HG02610 (cell line): Measurements from ENCODE around the gene FBXW4.
"Not testable (repeated sequence)": the region's sequence is repeated elsewhere in the genome, so short reads cannot be mapped to it uniquely, and the experiment has no call there.

ENCODE experiments used
- ATAC-seq: cut with Tn5 transposase; IDR thresholded peaks from one replicate; pipeline ENCODE4 v1.9.1; 2021; ENCODE audit warnings: mild to moderate bottlenecking, moderate library complexity; ENCODE audit not compliant: unreplicated experiment

Gene FBXW4

GRCh38 chr10:101660256-101660655 is 34.7 kb downstream of the FBXW4 start:
- ATAC-seq, result no peak

- no peak for ATAC-seq
Observed at GRCh38 chr10:101658975-101659374, 36.0 kb downstream of the FBXW4 start.

GRCh38 chr10:101656890-101657289 is 38.1 kb downstream of the FBXW4 start:
- ATAC-seq, result no peak

GRCh38 chr10:101655570-101655969 is 39.4 kb downstream of the FBXW4 start:
- no peak for ATAC-seq

- no peak for ATAC-seq
Observed at GRCh38 chr10:101653536-101653935, 41.4 kb downstream of the FBXW4 start.

GRCh38 chr10:101651336-101651735 is 43.6 kb downstream of the FBXW4 start:
- ATAC-seq, result no peak

- no peak for ATAC-seq
Observed at GRCh38 chr10:101650863-101651262, 44.1 kb downstream of the FBXW4 start.

GRCh38 chr10:101649525-101650085 is 45.4 kb downstream of the FBXW4 start:
- ATAC-seq, result no peak

GRCh38 chr10:101647255-101647654 is 47.7 kb downstream of the FBXW4 start:
- no peak for ATAC-seq

GRCh38 chr10:101646364-101646763 is 48.6 kb downstream of the FBXW4 start:
- no peak for ATAC-seq

GRCh38 chr10:101645659-101646058 is 49.3 kb downstream of the FBXW4 start:
- ATAC-seq, result no peak

GRCh38 chr10:101644002-101644401 is 51.0 kb downstream of the FBXW4 start:
- no peak for ATAC-seq

- no peak for ATAC-seq
Observed at GRCh38 chr10:101643546-101643945, 51.4 kb downstream of the FBXW4 start.

- ATAC-seq, result no peak
Observed at GRCh38 chr10:101639141-101639900, 55.6 kb downstream of the FBXW4 start.

GRCh38 chr10:101633510-101633909 is 61.5 kb downstream of the FBXW4 start:
- not testable (repeated sequence) for ATAC-seq

GRCh38 chr10:101631821-101632475 is 63.0 kb downstream of the FBXW4 start:
- no peak for ATAC-seq

- no peak for ATAC-seq
Observed at GRCh38 chr10:101630633-101630920, 64.4 kb downstream of the FBXW4 start.

GRCh38 chr10:101629837-101630632 is 64.9 kb downstream of the FBXW4 start:
- no peak for ATAC-seq

GRCh38 chr10:101625821-101626412 is 69.1 kb downstream of the FBXW4 start:
- ATAC-seq, result no peak

GRCh38 chr10:101624526-101625102 is 70.4 kb downstream of the FBXW4 start:
- ATAC-seq, result no peak

GRCh38 chr10:101623528-101623927 is 71.4 kb downstream of the FBXW4 start:
- no peak for ATAC-seq
